ENCODE results near the gene PTPN14.
A peak's percentile ranks its signal among the peaks of the same experiment; 100 is the strongest.

Gene PTPN14

GRCh38 chr1:214563881-214564280 lies 12.5 kb upstream of the PTPN14 start:
- no peak for TF ChIP-seq CTCF (IDR thresholded peaks at IDR 0.05; ENCODE audit: control extremely low read depth, extremely low read depth, low read depth, missing control alignments)
- CTCF ChIA-PET = interaction anchor here (1.5 kb wide), 1 partner anchor 11 kb away, joined by 3 read pairs; no protein-coding TSS in a partner anchor
- POLR2A ChIA-PET = no interaction called here
- no peak for DNase-seq (ENCODE audit: extremely low spot score)

GRCh38 chr1:214557952-214558735 lies 6.7 kb upstream of the PTPN14 start:
- POLR2A ChIA-PET = no interaction called here
- no peak for DNase-seq (ENCODE audit: extremely low spot score)
- TF ChIP-seq CTCF (IDR thresholded peaks at IDR 0.05; ENCODE audit: control extremely low read depth, extremely low read depth, low read depth, missing control alignments) = no peak
- CTCF ChIA-PET = no interaction called here

- POLR2A ChIA-PET = no interaction called here
- CTCF ChIA-PET = interaction anchor here (0.8 to 1.4 kb wide), 3 partner anchors 12 to 32 kb away, joined by 3 to 4 read pairs (median 3); no protein-coding TSS in a partner anchor
- no peak for DNase-seq (ENCODE audit: extremely low spot score)
- no peak for TF ChIP-seq CTCF (IDR thresholded peaks at IDR 0.05; ENCODE audit: control extremely low read depth, extremely low read depth, low read depth, missing control alignments)
These were observed 1.8 kb upstream of the PTPN14 start for GRCh38 chr1:214553142-214553710.

- CTCF ChIA-PET = no interaction called here
- no peak for TF ChIP-seq CTCF (IDR thresholded peaks at IDR 0.05; ENCODE audit: control extremely low read depth, extremely low read depth, low read depth, missing control alignments)
- POLR2A ChIA-PET = no interaction called here
- no peak for DNase-seq (ENCODE audit: extremely low spot score)
These were observed 789 bp upstream of the PTPN14 start for GRCh38 chr1:214552174-214552608.

GRCh38 chr1:214550857-214551435 lies 456 bp downstream of the PTPN14 start:
- peak; percentile 46 for DNase-seq (ENCODE audit: extremely low spot score)
- no peak for TF ChIP-seq CTCF (IDR thresholded peaks at IDR 0.05; ENCODE audit: control extremely low read depth, extremely low read depth, low read depth, missing control alignments)
- POLR2A ChIA-PET = no interaction called here
- CTCF ChIA-PET = interaction anchor here (0.7 to 1.5 kb wide), 2 partner anchors 9 to 16 kb away, joined by 3 read pairs; no protein-coding TSS in a partner anchor

GRCh38 chr1:214550013-214550856 lies 1.2 kb downstream of the PTPN14 start:
- DNase-seq (ENCODE audit: extremely low spot score) = no peak
- CTCF ChIA-PET = interaction anchor here (1.1 to 1.5 kb wide), 2 partner anchors 8 to 31 kb away, joined by 3 read pairs; no protein-coding TSS in a partner anchor
- POLR2A ChIA-PET = no interaction called here
- TF ChIP-seq CTCF (IDR thresholded peaks at IDR 0.05; ENCODE audit: control extremely low read depth, extremely low read depth, low read depth, missing control alignments) = no peak
